ENCODE measurements around the gene ENTHD1. TPM values are rescaled to one million over a fixed set of nuclear protein-coding genes. Genes with fewer than 3 reads are reported as not detected.

ENTHD1 gene
- total RNA-seq, 4 donors from 2014 or later = not detected

GRCh38 chr22:39924286-39924685 is 30.7 kb upstream of the ENTHD1 start:
- no peak for TF ChIP-seq CTCF (IDR thresholded peaks at IDR 0.05)
- TF ChIP-seq POLR2A (IDR thresholded peaks at IDR 0.05) = no peak
- 92 to 93% methylated on average over 18 of the region's 18 CpGs for WGBS, 2 donors
- H3K4me3 ChIP-seq (ENCODE audit: low read depth, poor library complexity, severe bottlenecking) = no peak overlapping the region
- DNase-seq (ENCODE audit: low spot score in 2 of 2) = no peak
- intact Hi-C loops (cut with DNase I; ENCODE audit: low total_unique reads) = no loop called here

- 44 to 59% methylated on average over 5 of the region's 5 CpGs for WGBS, 2 donors
- no peak for DNase-seq (ENCODE audit: low spot score in 2 of 2)
- intact Hi-C loops (cut with DNase I; ENCODE audit: low total_unique reads) = no loop called here
- H3K4me3 ChIP-seq (ENCODE audit: low read depth, poor library complexity, severe bottlenecking) = no peak overlapping the region
- TF ChIP-seq POLR2A (IDR thresholded peaks at IDR 0.05) (no peak), CTCF (IDR thresholded peaks at IDR 0.05) (no peak)
Observed at GRCh38 chr22:39923696-39924095, 30.1 kb upstream of the ENTHD1 start.

- intact Hi-C loops (cut with DNase I; ENCODE audit: low total_unique reads) = no loop called here
- no peak for TF ChIP-seq POLR2A (IDR thresholded peaks at IDR 0.05)
- no peak for TF ChIP-seq CTCF (IDR thresholded peaks at IDR 0.05)
- WGBS, 2 donors = 61 to 66% methylated on average over 8 of the region's 8 CpGs
- H3K4me3 ChIP-seq (ENCODE audit: low read depth, poor library complexity, severe bottlenecking) = no peak overlapping the region
- no peak for DNase-seq (ENCODE audit: low spot score in 2 of 2)
Observed at GRCh38 chr22:39920134-39920743, 26.7 kb upstream of the ENTHD1 start.

GRCh38 chr22:39917776-39918495 is 24.4 kb upstream of the ENTHD1 start:
- no peak overlapping the region for H3K4me3 ChIP-seq (ENCODE audit: low read depth, poor library complexity, severe bottlenecking)
- intact Hi-C loops (cut with DNase I; ENCODE audit: low total_unique reads) = no loop called here
- TF ChIP-seq POLR2A (IDR thresholded peaks at IDR 0.05) (no peak), CTCF (IDR thresholded peaks at IDR 0.05) (no peak)
- WGBS, 2 donors = 26 to 34% methylated on average over 12 of the region's 12 CpGs
- no peak for DNase-seq (ENCODE audit: low spot score in 2 of 2)

GRCh38 chr22:39917197-39917643 is 23.7 kb upstream of the ENTHD1 start:
- intact Hi-C loops (cut with DNase I; ENCODE audit: low total_unique reads) = no loop called here
- WGBS, 2 donors = 58 to 63% methylated on average over 5 of the region's 5 CpGs
- H3K4me3 ChIP-seq (ENCODE audit: low read depth, poor library complexity, severe bottlenecking) = no peak overlapping the region
- TF ChIP-seq CTCF (IDR thresholded peaks at IDR 0.05) (no peak), POLR2A (IDR thresholded peaks at IDR 0.05) (no peak)
- no peak for DNase-seq (ENCODE audit: low spot score in 2 of 2)
